HEK293 (cell line): Measurements from ENCODE around the gene SHC4.

Source experiments
- BCL11B ChIP-seq: fragments of 450-650 bp; formaldehyde crosslinking; IDR thresholded peaks from 2 replicates; pipeline ENCODE4 v1.5.1; 2016; ENCODE audit warnings: low read depth, missing biosample characterization, missing genetic modification characterization
- HOXA7 ChIP-seq: sonication (generic); formaldehyde crosslinking; IDR thresholded peaks from 2 replicates; pipeline ENCODE4 v1.8.1; 2022; ENCODE audit warnings: missing genetic modification reagents, borderline replicate concordance
- KLF16 ChIP-seq: fragments of 450-650 bp; formaldehyde crosslinking; IDR thresholded peaks from 2 replicates; pipeline ENCODE4 v1.5.1; 2017; ENCODE audit warnings: missing biosample characterization, missing genetic modification characterization
- MYNN ChIP-seq: fragments of 450-650 bp; formaldehyde crosslinking; IDR thresholded peaks from 2 replicates; pipeline ENCODE4 v1.5.1; 2016; ENCODE audit warnings: missing biosample characterization, missing genetic modification characterization, borderline replicate concordance
- MZF1 ChIP-seq: fragments of 450-650 bp; formaldehyde crosslinking; IDR thresholded peaks from 2 replicates; pipeline ENCODE4 v1.5.1; 2017; ENCODE audit warnings: missing biosample characterization, missing genetic modification characterization, borderline replicate concordance
- OSR2 ChIP-seq: fragments of 450-650 bp; formaldehyde crosslinking; IDR thresholded peaks from 2 replicates; pipeline ENCODE4 v1.5.1; 2016; ENCODE audit warnings: missing biosample characterization, missing genetic modification characterization
- SETDB1 ChIP-seq: IDR thresholded peaks from one replicate; pipeline ENCODE4 v1.6.1; 2017; ENCODE audit warnings: mild to moderate bottlenecking, low read length, moderate library complexity, mixed read lengths; ENCODE audit not compliant: insufficient read length
- SP2 ChIP-seq: fragments of 450-650 bp; formaldehyde crosslinking; IDR thresholded peaks from 2 replicates; pipeline ENCODE4 v1.5.1; 2016; ENCODE audit warnings: missing biosample characterization, missing genetic modification characterization
- WT1 ChIP-seq: fragments of 450-650 bp; formaldehyde crosslinking; IDR thresholded peaks from 2 replicates; pipeline ENCODE4 v1.5.1; 2016; ENCODE audit warnings: missing biosample characterization, missing genetic modification characterization
- YY2 ChIP-seq: fragments of 450-650 bp; formaldehyde crosslinking; IDR thresholded peaks from 2 replicates; pipeline ENCODE4 v1.5.1; 2016; ENCODE audit warnings: missing biosample characterization, missing genetic modification characterization
- ZFHX2 ChIP-seq: fragments of 450-650 bp; formaldehyde crosslinking; conservative IDR thresholded peaks from 2 replicates; pipeline ENCODE4 v1.5.1; 2016; ENCODE audit warnings: missing biosample characterization, missing genetic modification characterization
- ZFP37 ChIP-seq: fragments of 450-650 bp; formaldehyde crosslinking; IDR thresholded peaks from 2 replicates; pipeline ENCODE4 v1.5.1; 2016; ENCODE audit warnings: missing biosample characterization, missing genetic modification characterization
- ZNF138 ChIP-seq: fragments of 450-650 bp; formaldehyde crosslinking; IDR thresholded peaks from 2 replicates; pipeline ENCODE4 v1.5.1; 2016; ENCODE audit warnings: missing biosample characterization, missing genetic modification characterization, borderline replicate concordance
- ZNF184 ChIP-seq: fragments of 450-650 bp; IDR thresholded peaks from 2 replicates; pipeline ENCODE4 v1.5.1; 2018; ENCODE audit warnings: missing biosample characterization, mild to moderate bottlenecking, missing genetic modification characterization
- ZNF24 ChIP-seq: fragments of 450-650 bp; formaldehyde crosslinking; IDR thresholded peaks from 2 replicates; pipeline ENCODE4 v1.5.1; 2016; ENCODE audit warnings: missing biosample characterization, missing genetic modification characterization
- ZNF354C ChIP-seq: fragments of 450-650 bp; formaldehyde crosslinking; IDR thresholded peaks from 2 replicates; pipeline ENCODE4 v1.5.1; 2016; ENCODE audit warnings: missing biosample characterization, missing genetic modification characterization, low read depth, borderline replicate concordance
- ZNF366 ChIP-seq: fragments of 450-650 bp; formaldehyde crosslinking; conservative IDR thresholded peaks from 2 replicates; pipeline ENCODE4 v1.5.1; 2016; ENCODE audit warnings: missing biosample characterization, missing genetic modification characterization
- ZNF391 ChIP-seq: fragments of 450-650 bp; formaldehyde crosslinking; IDR thresholded peaks from 2 replicates; pipeline ENCODE4 v1.5.1; 2016; ENCODE audit warnings: low read depth, missing biosample characterization, missing genetic modification characterization, borderline replicate concordance
- ZNF416 ChIP-seq: fragments of 450-650 bp; formaldehyde crosslinking; IDR thresholded peaks from 2 replicates; pipeline ENCODE4 v1.5.1; 2016; ENCODE audit warnings: missing biosample characterization, missing genetic modification characterization
- ZNF449 ChIP-seq: fragments of 450-650 bp; formaldehyde crosslinking; IDR thresholded peaks from 2 replicates; pipeline ENCODE4 v1.5.1; 2017; ENCODE audit warnings: missing biosample characterization, mild to moderate bottlenecking, missing genetic modification characterization, moderate library complexity
- ZNF473 ChIP-seq: fragments of 450-650 bp; formaldehyde crosslinking; IDR thresholded peaks from 2 replicates; pipeline ENCODE4 v1.5.1; 2017; ENCODE audit warnings: missing biosample characterization, missing genetic modification characterization
- ZNF571 ChIP-seq: fragments of 450-650 bp; formaldehyde crosslinking; IDR thresholded peaks from 2 replicates; pipeline ENCODE4 v1.5.0; 2017; ENCODE audit warnings: missing biosample characterization, missing genetic modification characterization
- ZNF600 ChIP-seq: fragments of 450-650 bp; formaldehyde crosslinking; IDR thresholded peaks from 2 replicates; pipeline ENCODE4 v1.5.1; 2016; ENCODE audit warnings: missing biosample characterization, missing genetic modification characterization
- ZNF624 ChIP-seq: fragments of 450-650 bp; formaldehyde crosslinking; IDR thresholded peaks from 2 replicates; pipeline ENCODE4 v1.5.1; 2017; ENCODE audit warnings: missing biosample characterization, missing genetic modification characterization
- ZNF626 ChIP-seq: fragments of 450-650 bp; sonication (Bioruptor Pico); formaldehyde crosslinking; IDR thresholded peaks from 2 replicates; pipeline ENCODE4 v1.5.1; 2018; ENCODE audit warnings: missing biosample characterization, missing genetic modification characterization, inconsistent platforms
- ZNF776 ChIP-seq: fragments of 450-650 bp; formaldehyde crosslinking; IDR thresholded peaks from 2 replicates; pipeline ENCODE4 v1.5.0; 2017; ENCODE audit warnings: missing biosample characterization, missing genetic modification characterization, borderline replicate concordance
- ZNF792 ChIP-seq: fragments of 450-650 bp; formaldehyde crosslinking; IDR thresholded peaks from 2 replicates; pipeline ENCODE4 v1.5.1; 2016; ENCODE audit warnings: missing biosample characterization, missing genetic modification characterization
- ZNF843 ChIP-seq: fragments of 450-650 bp; formaldehyde crosslinking; IDR thresholded peaks from 2 replicates; pipeline ENCODE4 v1.5.1; 2016; ENCODE audit warnings: missing biosample characterization, missing genetic modification characterization
- TF ChIP-seq, protein P1 (sequence below): fragments of 450-650 bp; formaldehyde crosslinking; IDR thresholded peaks from 2 replicates; pipeline ENCODE4 v1.5.1; 2017; ENCODE audit warnings: missing biosample characterization, missing genetic modification characterization
- TF ChIP-seq, protein P2 (sequence below): fragments of 450-650 bp; formaldehyde crosslinking; IDR thresholded peaks from 2 replicates; pipeline ENCODE4 v1.5.0; 2017; ENCODE audit warnings: missing biosample characterization, missing genetic modification characterization, borderline replicate concordance
- TF ChIP-seq, protein P3 (sequence below): fragments of 450-650 bp; formaldehyde crosslinking; IDR thresholded peaks from 2 replicates; pipeline ENCODE4 v1.5.1; 2017; ENCODE audit warnings: missing biosample characterization, missing genetic modification characterization
- TF ChIP-seq, protein P4 (sequence below): fragments of 450-650 bp; formaldehyde crosslinking; IDR thresholded peaks from 2 replicates; pipeline ENCODE4 v1.5.1; 2016; ENCODE audit warnings: missing biosample characterization, missing genetic modification characterization

SHC4 gene

DNA sequence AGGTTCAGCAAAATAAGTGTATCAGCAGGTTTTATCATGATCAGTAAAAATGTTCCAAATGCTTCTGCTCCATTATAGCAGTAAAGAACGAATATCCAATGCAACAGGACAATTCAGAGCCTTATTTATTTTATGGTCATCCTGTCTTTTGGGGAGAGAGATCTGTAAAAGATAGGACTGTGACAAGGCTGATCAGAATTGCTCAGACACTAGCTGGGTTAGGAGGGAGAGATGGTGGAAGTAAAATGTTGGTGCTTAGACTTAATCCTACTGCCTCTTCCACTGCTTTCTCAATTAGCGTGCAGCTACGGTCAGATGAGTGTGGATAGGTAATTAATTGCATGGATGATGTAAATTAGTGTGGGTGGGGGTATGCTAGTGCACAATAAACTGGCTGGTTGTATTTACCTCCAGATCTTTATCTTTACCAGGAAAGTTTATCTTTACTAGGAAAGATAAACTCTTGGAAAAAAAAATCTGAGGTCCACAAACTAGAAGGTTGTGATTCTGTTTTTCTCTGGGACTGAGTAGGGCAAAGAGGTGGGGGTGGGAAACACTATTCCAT is 83.6 kb downstream of the SHC4 start (continued):
- TF ChIP-seq ZNF449 (tag by site-specific recombination) (no peak), ZNF24 (no peak; the same call in 1 of the 2 replicates), WT1 (peak; percentile 53; the same call in 1 of the 2 replicates), ZNF600 (peak; percentile 19), ZNF843 (tag by site-specific recombination) (peak; percentile 76), MZF1 (tag by site-specific recombination) (no peak), ZNF354C (tag by site-specific recombination) (no peak), SP2 (no peak), SETDB1 (no peak), ZNF571 (no peak), ZNF626 (tag by site-specific recombination) (no peak), ZFP37 (tag by site-specific recombination) (no peak), ZFHX2 (tag by site-specific recombination) (peak; percentile 79), ZNF184 (no peak), OSR2 (tag by site-specific recombination) (peak; percentile 85), ZNF391 (0 out of 2 replicates have a peak, but pooled peaks have one; percentile 25), BCL11B (no peak), ZNF473 (tag by site-specific recombination) (no peak), YY2 (tag by site-specific recombination) (no peak), ZNF776 (tag by site-specific recombination) (no peak), KLF16 (tag by site-specific recombination) (peak; percentile 84), ZNF792 (no peak), ZNF624 (tag by site-specific recombination) (no peak), ZNF416 (tag by site-specific recombination) (no peak), ZNF366 (tag by site-specific recombination) (peak; percentile 74), ZNF138 (tag by site-specific recombination) (no peak), HOXA7 (CRISPR knock-in tag) (no peak), MYNN (tag by site-specific recombination) (no peak)
- TF ChIP-seq, protein P1, sequence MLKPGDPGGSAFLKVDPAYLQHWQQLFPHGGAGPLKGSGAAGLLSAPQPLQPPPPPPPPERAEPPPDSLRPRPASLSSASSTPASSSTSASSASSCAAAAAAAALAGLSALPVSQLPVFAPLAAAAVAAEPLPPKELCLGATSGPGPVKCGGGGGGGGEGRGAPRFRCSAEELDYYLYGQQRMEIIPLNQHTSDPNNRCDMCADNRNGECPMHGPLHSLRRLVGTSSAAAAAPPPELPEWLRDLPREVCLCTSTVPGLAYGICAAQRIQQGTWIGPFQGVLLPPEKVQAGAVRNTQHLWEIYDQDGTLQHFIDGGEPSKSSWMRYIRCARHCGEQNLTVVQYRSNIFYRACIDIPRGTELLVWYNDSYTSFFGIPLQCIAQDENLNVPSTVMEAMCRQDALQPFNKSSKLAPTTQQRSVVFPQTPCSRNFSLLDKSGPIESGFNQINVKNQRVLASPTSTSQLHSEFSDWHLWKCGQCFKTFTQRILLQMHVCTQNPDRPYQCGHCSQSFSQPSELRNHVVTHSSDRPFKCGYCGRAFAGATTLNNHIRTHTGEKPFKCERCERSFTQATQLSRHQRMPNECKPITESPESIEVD (tag by site-specific recombination): peak; percentile 84
- TF ChIP-seq, protein P2, sequence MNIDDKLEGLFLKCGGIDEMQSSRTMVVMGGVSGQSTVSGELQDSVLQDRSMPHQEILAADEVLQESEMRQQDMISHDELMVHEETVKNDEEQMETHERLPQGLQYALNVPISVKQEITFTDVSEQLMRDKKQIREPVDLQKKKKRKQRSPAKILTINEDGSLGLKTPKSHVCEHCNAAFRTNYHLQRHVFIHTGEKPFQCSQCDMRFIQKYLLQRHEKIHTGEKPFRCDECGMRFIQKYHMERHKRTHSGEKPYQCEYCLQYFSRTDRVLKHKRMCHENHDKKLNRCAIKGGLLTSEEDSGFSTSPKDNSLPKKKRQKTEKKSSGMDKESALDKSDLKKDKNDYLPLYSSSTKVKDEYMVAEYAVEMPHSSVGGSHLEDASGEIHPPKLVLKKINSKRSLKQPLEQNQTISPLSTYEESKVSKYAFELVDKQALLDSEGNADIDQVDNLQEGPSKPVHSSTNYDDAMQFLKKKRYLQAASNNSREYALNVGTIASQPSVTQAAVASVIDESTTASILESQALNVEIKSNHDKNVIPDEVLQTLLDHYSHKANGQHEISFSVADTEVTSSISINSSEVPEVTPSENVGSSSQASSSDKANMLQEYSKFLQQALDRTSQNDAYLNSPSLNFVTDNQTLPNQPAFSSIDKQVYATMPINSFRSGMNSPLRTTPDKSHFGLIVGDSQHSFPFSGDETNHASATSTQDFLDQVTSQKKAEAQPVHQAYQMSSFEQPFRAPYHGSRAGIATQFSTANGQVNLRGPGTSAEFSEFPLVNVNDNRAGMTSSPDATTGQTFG (tag by site-specific recombination): no peak
- TF ChIP-seq, protein P3, sequence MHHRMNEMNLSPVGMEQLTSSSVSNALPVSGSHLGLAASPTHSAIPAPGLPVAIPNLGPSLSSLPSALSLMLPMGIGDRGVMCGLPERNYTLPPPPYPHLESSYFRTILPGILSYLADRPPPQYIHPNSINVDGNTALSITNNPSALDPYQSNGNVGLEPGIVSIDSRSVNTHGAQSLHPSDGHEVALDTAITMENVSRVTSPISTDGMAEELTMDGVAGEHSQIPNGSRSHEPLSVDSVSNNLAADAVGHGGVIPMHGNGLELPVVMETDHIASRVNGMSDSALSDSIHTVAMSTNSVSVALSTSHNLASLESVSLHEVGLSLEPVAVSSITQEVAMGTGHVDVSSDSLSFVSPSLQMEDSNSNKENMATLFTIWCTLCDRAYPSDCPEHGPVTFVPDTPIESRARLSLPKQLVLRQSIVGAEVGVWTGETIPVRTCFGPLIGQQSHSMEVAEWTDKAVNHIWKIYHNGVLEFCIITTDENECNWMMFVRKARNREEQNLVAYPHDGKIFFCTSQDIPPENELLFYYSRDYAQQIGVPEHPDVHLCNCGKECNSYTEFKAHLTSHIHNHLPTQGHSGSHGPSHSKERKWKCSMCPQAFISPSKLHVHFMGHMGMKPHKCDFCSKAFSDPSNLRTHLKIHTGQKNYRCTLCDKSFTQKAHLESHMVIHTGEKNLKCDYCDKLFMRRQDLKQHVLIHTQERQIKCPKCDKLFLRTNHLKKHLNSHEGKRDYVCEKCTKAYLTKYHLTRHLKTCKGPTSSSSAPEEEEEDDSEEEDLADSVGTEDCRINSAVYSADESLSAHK: peak; percentile 57
- TF ChIP-seq, protein P4, sequence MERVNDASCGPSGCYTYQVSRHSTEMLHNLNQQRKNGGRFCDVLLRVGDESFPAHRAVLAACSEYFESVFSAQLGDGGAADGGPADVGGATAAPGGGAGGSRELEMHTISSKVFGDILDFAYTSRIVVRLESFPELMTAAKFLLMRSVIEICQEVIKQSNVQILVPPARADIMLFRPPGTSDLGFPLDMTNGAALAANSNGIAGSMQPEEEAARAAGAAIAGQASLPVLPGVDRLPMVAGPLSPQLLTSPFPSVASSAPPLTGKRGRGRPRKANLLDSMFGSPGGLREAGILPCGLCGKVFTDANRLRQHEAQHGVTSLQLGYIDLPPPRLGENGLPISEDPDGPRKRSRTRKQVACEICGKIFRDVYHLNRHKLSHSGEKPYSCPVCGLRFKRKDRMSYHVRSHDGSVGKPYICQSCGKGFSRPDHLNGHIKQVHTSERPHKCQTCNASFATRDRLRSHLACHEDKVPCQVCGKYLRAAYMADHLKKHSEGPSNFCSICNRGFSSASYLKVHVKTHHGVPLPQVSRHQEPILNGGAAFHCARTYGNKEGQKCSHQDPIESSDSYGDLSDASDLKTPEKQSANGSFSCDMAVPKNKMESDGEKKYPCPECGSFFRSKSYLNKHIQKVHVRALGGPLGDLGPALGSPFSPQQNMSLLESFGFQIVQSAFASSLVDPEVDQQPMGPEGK (tag by site-specific recombination): peak; percentile 61
